Fibroblast of pulmonary artery (primary cell): Measurements from ENCODE around the gene TMEM235.

Source experiments
- DNase-seq: peaks from one replicate; pipeline ENCODE4 v3.0.0-alpha.2; 2010; ENCODE audit warnings: low read depth
- H3K4me3 ChIP-seq: replicated peaks from 2 replicates; pipeline ENCODE4 v1.5.1; 2011; ENCODE audit warnings: low read depth, mild to moderate bottlenecking, control low read depth, low read length, moderate library complexity
- CTCF ChIP-seq: IDR thresholded peaks from 2 replicates; pipeline ENCODE4 v1.5.1; 2011; ENCODE audit warnings: mild to moderate bottlenecking, control low read depth, low read length, inconsistent platforms; ENCODE audit errors: missing control alignments

The TMEM235 gene

DNA sequence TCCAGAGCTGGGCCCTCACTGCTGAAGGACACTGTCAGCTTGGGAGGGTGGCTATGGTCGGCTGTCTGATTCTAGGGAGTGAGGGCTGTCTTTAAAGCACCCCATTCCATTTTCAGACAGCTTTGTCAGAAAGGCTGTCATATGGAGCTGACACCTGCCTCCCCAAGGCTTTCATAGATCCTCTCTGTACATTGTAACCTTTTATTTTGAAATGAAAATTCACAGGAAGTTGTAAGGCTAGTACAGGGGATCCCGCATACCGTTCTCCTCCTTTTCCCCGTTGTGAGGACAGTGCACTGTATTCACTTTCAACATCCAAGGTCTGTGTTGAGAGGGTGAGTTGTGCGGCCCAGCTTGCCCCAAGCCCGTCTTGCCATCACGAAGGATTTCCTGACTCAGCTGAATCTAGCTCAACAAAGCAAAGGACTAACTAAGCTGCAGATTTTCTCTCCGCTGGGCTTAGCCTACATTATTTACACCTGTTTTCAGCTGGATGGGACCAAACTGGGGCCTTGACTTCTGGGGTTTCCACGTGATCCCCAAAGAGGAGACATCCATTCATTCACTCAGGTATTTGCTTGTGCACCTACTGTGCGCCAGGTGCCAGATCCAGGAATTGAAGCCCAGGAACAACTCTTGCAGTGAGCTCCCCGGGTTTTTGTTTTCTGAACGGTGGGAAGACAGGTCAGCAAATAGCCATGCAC is 5.2 kb upstream of the TMEM235 start:
- no peak for TF ChIP-seq CTCF
- no peak overlapping the region for H3K4me3 ChIP-seq

DNA sequence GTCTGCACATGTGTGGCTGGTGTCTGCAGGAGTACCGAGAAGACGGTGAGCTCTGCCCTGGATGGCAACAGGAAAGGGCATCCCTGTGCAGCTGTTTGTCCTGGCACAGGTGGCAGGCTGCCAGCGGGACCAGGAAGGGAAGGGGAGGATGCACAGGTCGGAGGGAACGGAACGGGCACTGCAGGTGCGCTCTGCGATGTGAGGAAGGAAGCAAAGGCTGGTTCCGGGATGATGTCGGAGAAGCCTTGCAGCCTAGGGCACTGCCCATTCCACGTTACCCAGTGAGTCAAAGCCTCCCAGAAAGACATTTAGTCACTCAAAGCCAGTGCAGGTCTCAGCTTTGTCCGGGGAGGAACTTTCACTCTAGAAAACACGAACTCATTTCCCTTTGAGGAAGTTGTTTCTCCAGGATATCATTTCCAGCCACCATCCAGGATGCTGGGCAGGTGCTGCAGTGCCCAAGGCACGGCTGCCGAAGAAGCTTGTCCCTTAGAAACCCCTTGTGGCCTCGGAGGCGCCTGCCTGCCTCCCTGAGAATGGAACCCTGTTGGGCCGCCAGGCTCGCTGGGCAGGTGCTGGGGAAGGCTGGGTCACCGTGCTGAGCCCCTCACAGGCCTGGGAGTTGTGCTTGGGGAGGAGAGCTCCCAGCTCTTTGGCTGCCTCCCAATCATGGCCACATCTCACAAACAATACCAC is 4.5 kb upstream of the TMEM235 start:
- DNase-seq = no peak
- H3K4me3 ChIP-seq = no peak overlapping the region
- TF ChIP-seq CTCF = no peak

More for the DNA sequence above, 5.2 kb upstream of the TMEM235 start:
- no peak for DNase-seq

- DNase-seq = no peak
- no peak overlapping the region for H3K4me3 ChIP-seq
- no peak for TF ChIP-seq CTCF
These were observed 3.9 kb upstream of the TMEM235 start for GRCh38 chr17:78227455-78227916.

DNA sequence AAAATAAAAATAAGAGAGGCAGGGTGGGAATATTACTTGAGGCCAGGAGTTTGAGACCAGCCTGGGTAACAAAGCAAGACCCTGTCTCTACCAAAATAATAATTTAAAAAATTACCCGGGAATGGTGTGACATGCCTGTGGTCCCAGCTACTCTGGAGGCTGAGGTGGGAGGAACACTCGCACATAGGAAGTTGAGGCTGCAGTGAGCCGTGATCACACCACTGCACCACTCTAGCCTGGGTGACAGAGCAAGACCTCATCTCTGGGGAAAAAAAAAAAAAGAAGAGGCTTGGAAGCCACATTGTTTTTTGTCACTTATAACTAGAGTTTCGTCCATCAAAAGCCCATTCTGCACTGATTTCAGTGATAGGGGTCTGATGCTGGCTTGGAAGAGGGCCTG is 3.3 kb upstream of the TMEM235 start:
- DNase-seq = no peak
- no peak for TF ChIP-seq CTCF
- H3K4me3 ChIP-seq = no peak overlapping the region

- no peak overlapping the region for H3K4me3 ChIP-seq
- no peak for DNase-seq
- no peak for TF ChIP-seq CTCF
These were observed 1.0 kb upstream of the TMEM235 start for GRCh38 chr17:78230252-78230962.

DNA sequence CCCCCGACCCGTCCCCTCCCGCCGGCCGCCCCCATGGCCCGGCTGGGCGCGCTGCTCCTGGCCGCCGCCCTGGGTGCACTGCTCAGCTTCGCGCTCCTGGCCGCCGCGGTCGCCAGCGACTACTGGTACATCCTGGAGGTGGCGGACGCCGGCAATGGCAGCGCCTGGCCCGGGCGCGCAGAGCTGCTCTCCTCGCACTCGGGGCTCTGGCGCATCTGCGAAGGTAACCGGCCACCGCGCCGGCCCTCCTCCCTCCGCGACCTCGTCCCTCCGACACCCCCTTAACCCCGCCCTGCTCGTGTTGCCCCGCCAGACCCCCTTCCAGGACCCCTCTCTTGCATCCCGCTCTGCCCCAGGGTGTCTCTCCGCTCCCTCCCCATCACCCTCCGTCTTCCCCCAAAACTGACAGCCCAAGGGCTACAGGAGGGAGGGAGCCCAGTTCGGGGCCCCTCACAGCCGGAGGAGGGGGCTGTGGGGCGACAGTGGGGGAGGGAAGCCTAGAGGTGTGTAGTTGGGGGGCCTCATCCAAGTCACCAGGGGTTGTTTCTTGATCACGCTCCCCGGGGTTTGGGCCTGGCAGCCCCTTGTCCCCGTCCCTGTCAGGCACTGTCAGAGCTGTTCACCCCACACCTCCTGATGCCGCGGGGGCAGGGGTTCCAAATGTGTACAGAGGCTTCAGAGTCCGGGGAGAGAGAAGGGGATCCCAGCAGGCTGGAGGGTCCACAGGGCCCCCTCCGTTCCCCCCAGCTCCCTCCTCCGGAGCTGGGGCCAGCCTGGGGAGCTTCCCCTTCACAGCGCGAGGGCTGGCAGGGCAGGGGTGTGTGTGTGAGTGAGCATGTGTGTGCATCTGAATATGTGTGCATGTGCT is 794 bp downstream of the TMEM235 start:
- no peak for TF ChIP-seq CTCF
- H3K4me3 ChIP-seq = no peak overlapping the region
- no peak for DNase-seq
